K562 (cell line): ENCODE results near the gene BUB3. TPM values are rescaled to one million over a fixed set of nuclear protein-coding genes. Genes with fewer than 3 reads are reported as not detected.

Source experiments
- ATAC-seq: fragments of 200-7000 bp; cut with Tn5 transposase; 3 replicates; pipeline ENCODE4 v1.9.1; 2020; ENCODE audit warnings: moderate library complexity
- BruUV-seq: library from RNA; stranded (reverse); fragments of 400-500 nt; replicated peaks from 2 replicates; lab custom pipeline; 2021; lab: Mats Ljungman, UMichigan
- CTCF ChIA-PET: fragments of 300-600 bp; formaldehyde crosslinking; extraction: SDS; loops from one replicate; lab custom pipeline; 2021; ENCODE audit warnings: low intra/inter-chr PET ratio; lab: Yijun Ruan, JAX
- POLR2A ChIA-PET: fragments of 300-600, 350-650 bp; sonication (Branson Sonifier 250); formaldehyde crosslinking; extraction: SDS; loops from one replicate; lab custom pipeline; 2021; ENCODE audit warnings: antibody characterized with exemption, inconsistent platforms; lab: Yijun Ruan, JAX
- DNase-seq, 4 experiments: peaks; one replicate each; pipeline versions ENCODE4 v3.0.0 to v3.0.0-alpha.2; 2011 to 2018; ENCODE audit warnings: low spot score in 3 of 4, mixed read lengths in 3 of 4; ENCODE audit errors: extremely low read depth in 1 of 4
- FAIRE-seq: peaks from 2 replicates; lab custom pipeline; 2011; peaks lifted over from hg19 to GRCh38; lab: Jason Lieb, UNC
- H2AFZ ChIP-seq: 2 replicates; pipeline ENCODE4 v1.6.0; 2011; ENCODE audit warnings: low read depth, low read length, control low read depth, inconsistent platforms
- H3K27ac ChIP-seq: fragments of 200-600 bp; 3 replicates; pipeline ENCODE4 v1.8.0; 2011; ENCODE audit warnings: low read depth, mild to moderate bottlenecking, control low read depth, inconsistent platforms, low read length, moderate library complexity, mixed read lengths; ENCODE audit errors: extremely low read depth
- H3K27me3 ChIP-seq, 2 experiments: fragments of 300-600 bp in 1 of 2; 2 replicates in 1 of 2; 3 replicates in 1 of 2; pipeline versions ENCODE4 v1.6.0 to v1.8.0; 2011; ENCODE audit warnings: inconsistent platforms in 2 of 2, low read length in 2 of 2, mild to moderate bottlenecking in 1 of 2, mixed read lengths in 1 of 2, moderate library complexity in 1 of 2; ENCODE audit not compliant: control insufficient read depth in 2 of 2, insufficient read depth in 2 of 2
- H3K36me3 ChIP-seq: fragments of 300-600 bp; 3 replicates; pipeline ENCODE4 v1.8.0; 2011; ENCODE audit warnings: mild to moderate bottlenecking, low read length, inconsistent platforms; ENCODE audit not compliant: control insufficient read depth, insufficient read depth
- H3K4me1 ChIP-seq, 2 experiments: fragments of 200-600 bp in 1 of 2; replicated peaks in 1 of 2; 2 replicates in 1 of 2; 3 replicates in 1 of 2; pipeline versions ENCODE4 v1.5.1 to v1.8.0; 2011; ENCODE audit warnings: inconsistent platforms in 2 of 2, low read length in 2 of 2, mild to moderate bottlenecking in 1 of 2, mixed read lengths in 1 of 2, moderate library complexity in 1 of 2; ENCODE audit not compliant: control insufficient read depth in 2 of 2, insufficient read depth in 2 of 2
- H3K4me2 ChIP-seq: 2 replicates; pipeline ENCODE4 v1.6.1; 2011; ENCODE audit warnings: low read length, control low read depth, inconsistent platforms, mixed read lengths; ENCODE audit not compliant: insufficient read depth
- H3K4me3 ChIP-seq: fragments of 200-600 bp; sonication (generic), shearing (Covaris generic); 2 replicates; pipeline ENCODE4 v1.5.1; 2016; ENCODE audit warnings: control low read depth, inconsistent platforms
- H3K79me2 ChIP-seq: fragments of 200-600 bp; 3 replicates; pipeline ENCODE4 v1.8.0; 2011; ENCODE audit warnings: low read length, inconsistent platforms; ENCODE audit not compliant: control insufficient read depth, insufficient read depth
- H3K9ac ChIP-seq, 2 experiments: 2 replicates each; pipeline versions ENCODE4 v1.6.0 to v1.6.1; 2011; ENCODE audit warnings: low read depth in 2 of 2, low read length in 2 of 2, control low read depth in 1 of 2, inconsistent platforms in 1 of 2, mild to moderate bottlenecking in 1 of 2, mixed read lengths in 1 of 2; ENCODE audit not compliant: insufficient read depth in 1 of 2
- H3K9me1 ChIP-seq: one replicate; pipeline ENCODE4 v1.6.0; 2011; ENCODE audit warnings: inconsistent platforms, mild to moderate bottlenecking, low read length, moderate library complexity; ENCODE audit not compliant: control insufficient read depth, insufficient read depth
- H3K9me3 ChIP-seq: replicated peaks from 2 replicates; pipeline ENCODE4 v1.5.1; 2011; ENCODE audit warnings: low read depth, low read length, inconsistent platforms; ENCODE audit not compliant: control insufficient read depth, insufficient read depth
- H4K20me1 ChIP-seq: replicated peaks from 2 replicates; pipeline ENCODE4 v1.6.1; 2011; ENCODE audit warnings: low read length, inconsistent platforms, mixed read lengths; ENCODE audit not compliant: control insufficient read depth, insufficient read depth
- GTF2F1 ChIP-seq: IDR thresholded peaks from 2 replicates; pipeline ENCODE4 v1.6.1; 2011; ENCODE audit warnings: low read depth, low read length, improper control_type of control experiment
- HOXB6 ChIP-seq: fragments of 250-450 bp; sonication (Bioruptor Pico); IDR thresholded peaks from 2 replicates; pipeline ENCODE4 v1.5.1; 2022; ENCODE audit warnings: mild to moderate bottlenecking, borderline replicate concordance
- MCM7 ChIP-seq, 2 experiments: fragments of 450-650 bp; IDR thresholded peaks; 2 replicates each; pipeline ENCODE4 v1.6.1; 2016 to 2018
- RBM34 ChIP-seq: fragments of 200-400 bp; formaldehyde crosslinking; IDR thresholded peaks from 2 replicates; pipeline ENCODE4 v1.6.1; 2018; ENCODE audit warnings: low read length, borderline replicate concordance; ENCODE audit not compliant: insufficient read depth
- SIRT6 ChIP-seq: IDR thresholded peaks from one replicate; pipeline ENCODE4 v1.6.1; 2012; ENCODE audit warnings: low read depth, mild to moderate bottlenecking, control low read depth, inconsistent platforms, low read length, moderate library complexity
- SMARCA4 ChIP-seq: fragments of 450-650 bp; IDR thresholded peaks from 2 replicates; pipeline ENCODE4 v1.6.1; 2016
- ZNF134 ChIP-seq: fragments of 250-450 bp; sonication (Bioruptor Pico); conservative IDR thresholded peaks from 2 replicates; pipeline ENCODE4 v1.4.0; 2020
- ZNF354B ChIP-seq: fragments of 250-450 bp; sonication (Bioruptor Pico); IDR thresholded peaks from 2 replicates; pipeline ENCODE4 v1.4.0; 2020
- WGBS: fragments of 100-300 bp; shearing (Covaris generic); methylation state at CpG from one replicate; pipeline ENCODE4 v1.1.6; 2016; ENCODE audit warnings: low coverage, mixed read lengths; ENCODE audit not compliant: insufficient coverage; ENCODE audit errors: missing lambda C conversion rate; 5-methylcytosine and 5-hydroxymethylcytosine counted together
- in situ Hi-C: fragments of 300-500 bp; cut with MboI; formaldehyde crosslinking; loops from 4 replicates; pipeline ENCODE4 v1.15.0; 2018; ENCODE audit warnings: inconsistent platforms, mixed read lengths
- intact Hi-C: fragments of 100-400 bp; cut with micrococcal nuclease; formaldehyde crosslinking; loops from 2 replicates; pipeline ENCODE4 v1.14.2; 2022
- polyA plus RNA-seq, 8 experiments: library from polyadenylated mRNA; depleted of rRNA in 4 of 8; stranded (reverse) in 5 of 8; unstranded in 3 of 8; fragments of >200 nt; fragmentation: Nextera tagmentation in 2 of 8; fragmentation: Illumina TruSeq in 1 of 8; extraction: Ambion mirVana in 2 of 8; extraction: Trizol in 1 of 8; gene quantifications; 2 replicates each; pipeline versions ENCODE4 v1.2.1 to v1.2.3, GENCODE V29; 2011 to 2014; ENCODE audit warnings: inconsistent platforms in 1 of 8, missing spikeins in 1 of 8
- total RNA-seq, 7 experiments: library from RNA; depleted of rRNA in 6 of 7; stranded (reverse); fragments of >200 nt in 6 of 7; fragmentation: Illumina TruSeq in 2 of 7; extraction: Trizol in 2 of 7; gene quantifications; 2 replicates each; pipeline versions ENCODE4 v1.2.1 to v1.2.3, GENCODE V29; 2011 to 2021; ENCODE audit warnings: low replicate concordance in 1 of 7

Gene BUB3
- total and polyA plus RNA-seq, 9 of the 15 experiments (the other 6 are each of a cell fraction or from before 2014, with no cell fraction given) = 167 to 761 (median 225) TPM

GRCh38 chr10:123202506-123202905 lies 48.3 kb downstream of the BUB3 start:
- no TSS peak for BruUV-seq
- ChIA-PET POLR2A (no interaction called here), CTCF (no interaction called here)
- H3K27me3 ChIP-seq = peaks cover 0 to 12% of the 10 kb centered on the region in 2 experiments; a peak in 2 of 5 replicates
- no peak overlapping the region for H3K4me2 ChIP-seq
- intact Hi-C loops (no loop called here), in situ Hi-C loops (no loop called here)
- no peaks in the 10 kb centered on the region for H3K79me2 ChIP-seq
- H3K9me1 ChIP-seq = no peaks in the 10 kb centered on the region
- H3K36me3 ChIP-seq = no peaks in the 10 kb centered on the region
- no peaks in the 10 kb centered on the region for H3K4me1 ChIP-seq
- no peak overlapping the region for H3K4me3 ChIP-seq
- no peak for FAIRE-seq
- ATAC-seq = no peak
- TF ChIP-seq GTF2F1 = no peak
- no peak for TF ChIP-seq MCM7 (IDR thresholded peaks at IDR 0.05)
- TF ChIP-seq HOXB6 (CRISPR knock-in tag) = no peak
- no peak for TF ChIP-seq ZNF354B (CRISPR knock-in tag)
- TF ChIP-seq ZNF134 (CRISPR knock-in tag) = no peak
- TF ChIP-seq SMARCA4 = no peak
- TF ChIP-seq RBM34 = no peak
- no peak for TF ChIP-seq SIRT6
- 2% methylated on average over 7 of the region's 8 CpGs for WGBS
- DNase-seq = no peak
- no peaks in the 10 kb centered on the region for H4K20me1 ChIP-seq
- no peak overlapping the region for H3K9ac ChIP-seq
- no peaks in the 10 kb centered on the region for H3K9me3 ChIP-seq
- H3K27ac ChIP-seq = no peak overlapping the region
- no peak overlapping the region for H2AFZ ChIP-seq
